Large intestine (tissue), 3 donors: ENCODE results near the gene PTPN12. TPM values are rescaled to one million over a fixed set of nuclear protein-coding genes. Genes with fewer than 3 reads are reported as not detected.

ENCODE experiments used
- DNase-seq, 2 donors: peaks; one replicate each; pipeline versions ENCODE4 v3.0.0 to v3.0.0-alpha.2; 2013
- H3K27ac ChIP-seq: one replicate; pipeline ENCODE4 v1.5.1; 2013; ENCODE audit warnings: low read length
- H3K27me3 ChIP-seq: 2 replicates; pipeline ENCODE4 v1.6.1; 2013; ENCODE audit warnings: low read length; ENCODE audit not compliant: control insufficient read depth, insufficient read depth
- H3K36me3 ChIP-seq: 2 replicates; pipeline ENCODE4 v1.6.1; 2013; ENCODE audit warnings: low read length; ENCODE audit not compliant: control insufficient read depth, insufficient read depth
- H3K4me1 ChIP-seq: one replicate; pipeline ENCODE4 v1.6.1; 2013; ENCODE audit warnings: low read length; ENCODE audit not compliant: control insufficient read depth, insufficient read depth
- H3K4me3 ChIP-seq: one replicate; pipeline ENCODE4 v1.5.1; 2013; ENCODE audit warnings: low read length
- H3K9me3 ChIP-seq: one replicate; pipeline ENCODE4 v1.6.1; 2013; ENCODE audit warnings: mild to moderate bottlenecking, low read depth, low read length, moderate library complexity; ENCODE audit not compliant: control insufficient read depth
- WGBS: methylation state at CpG from one replicate; pipeline ENCODE4 v1.1.5; 2013; ENCODE audit warnings: low lambda C conversion rate; ENCODE audit not compliant: insufficient coverage; 5-methylcytosine and 5-hydroxymethylcytosine counted together
- polyA plus RNA-seq: library from polyadenylated mRNA; unstranded; fragments of 120-200 nt; gene quantifications from one replicate; pipeline ENCODE4 v1.2.1, GENCODE V29; 2013

The PTPN12 gene
- polyA plus RNA-seq, 1 donor, result 47.6 TPM

GRCh38 chr7:77549106-77549870 lies 12.2 kb downstream of the PTPN12 start:
- Histone ChIP-seq H3K4me3 (no peak overlapping the region), H3K27me3 (no peaks in the 10 kb centered on the region), H3K36me3 (no peaks in the 10 kb centered on the region), H3K9me3 (no peaks in the 10 kb centered on the region), H3K27ac (no peak overlapping the region), H3K4me1 (no peaks in the 10 kb centered on the region)
- WGBS, result no CpG with 5 or more reads among the region's 3 CpGs
- DNase-seq, result no peak

GRCh38 chr7:77550586-77550985 lies 13.5 kb downstream of the PTPN12 start:
- Histone ChIP-seq H3K9me3 (no peaks in the 10 kb centered on the region), H3K27ac (no peak overlapping the region), H3K36me3 (no peaks in the 10 kb centered on the region), H3K4me3 (no peak overlapping the region), H3K27me3 (no peaks in the 10 kb centered on the region), H3K4me1 (no peaks in the 10 kb centered on the region)
- WGBS, result 100% methylated on average over 1 of the region's 3 CpGs
- no peak for DNase-seq

GRCh38 chr7:77553123-77553522 lies 16.0 kb downstream of the PTPN12 start:
- WGBS, result 100% methylated on average over 1 of the region's 2 CpGs
- Histone ChIP-seq H3K9me3 (no peaks in the 10 kb centered on the region), H3K36me3 (peaks cover 3% of the 10 kb centered on the region), H3K4me1 (no peaks in the 10 kb centered on the region), H3K27me3 (no peaks in the 10 kb centered on the region), H3K27ac (no peak overlapping the region), H3K4me3 (no peak overlapping the region)
- DNase-seq, result no peak

GRCh38 chr7:77558284-77558967 lies 21.3 kb downstream of the PTPN12 start:
- Histone ChIP-seq H3K9me3 (no peaks in the 10 kb centered on the region), H3K36me3 (peaks cover 3% of the 10 kb centered on the region), H3K4me1 (no peaks in the 10 kb centered on the region), H3K4me3 (no peak overlapping the region), H3K27ac (no peak overlapping the region), H3K27me3 (no peaks in the 10 kb centered on the region)
- DNase-seq, result no peak
- WGBS, result 80% methylated on average over 1 of the region's 2 CpGs

DNA sequence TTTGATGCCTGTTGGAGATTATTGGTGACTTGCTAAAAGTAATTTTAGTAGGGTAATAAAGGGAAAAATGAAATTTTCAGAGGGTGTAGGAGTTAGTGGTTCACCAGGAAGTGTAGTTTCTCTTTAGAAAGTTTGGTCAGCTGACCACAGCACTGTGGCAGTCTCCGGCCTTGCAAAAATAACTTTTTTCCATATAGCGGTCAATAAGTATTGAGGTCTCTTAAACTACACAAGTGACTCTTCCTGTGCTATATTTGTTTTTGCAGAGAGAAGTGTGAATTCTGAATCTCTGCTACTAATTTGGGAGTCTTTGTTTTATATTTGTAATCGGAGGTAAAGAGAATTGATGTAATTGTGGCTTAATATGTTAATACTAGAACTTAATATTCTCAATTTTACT lies 24.3 kb downstream of the PTPN12 start:
- Histone ChIP-seq H3K27ac (no peak overlapping the region), H3K36me3 (peaks cover 3% of the 10 kb centered on the region), H3K9me3 (no peaks in the 10 kb centered on the region), H3K4me1 (no peaks in the 10 kb centered on the region), H3K27me3 (no peaks in the 10 kb centered on the region), H3K4me3 (no peak overlapping the region)
- WGBS, result 50% methylated on average over 2 of the region's 3 CpGs
- DNase-seq, result no peak

DNA sequence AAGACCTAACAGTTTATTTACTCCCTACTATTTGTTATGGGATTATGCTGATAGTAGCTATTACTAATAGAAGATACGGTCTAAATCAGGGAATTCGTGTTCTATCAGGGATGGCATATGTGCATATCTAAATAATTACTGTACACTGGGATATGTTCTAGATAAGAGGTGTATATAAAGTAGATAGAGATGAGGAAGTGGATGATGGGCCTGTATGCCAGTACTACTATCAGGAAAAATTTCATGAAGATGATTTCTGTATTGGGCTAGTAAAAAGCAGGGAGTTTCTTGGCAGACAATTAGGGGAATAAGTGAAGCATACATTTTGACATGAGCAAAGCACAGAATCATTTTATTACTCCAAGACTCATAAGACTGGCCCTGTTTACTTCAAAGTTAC lies 26.2 kb downstream of the PTPN12 start:
- Histone ChIP-seq H3K9me3 (no peaks in the 10 kb centered on the region), H3K27me3 (no peaks in the 10 kb centered on the region), H3K27ac (no peak overlapping the region), H3K4me3 (no peak overlapping the region), H3K36me3 (no peaks in the 10 kb centered on the region), H3K4me1 (no peaks in the 10 kb centered on the region)
- DNase-seq, result no peak
- WGBS, result 21% methylated on average over 2 of the region's 2 CpGs

GRCh38 chr7:77565917-77566316 lies 28.8 kb downstream of the PTPN12 start:
- 44% methylated on average over 1 of the region's 1 CpG for WGBS
- Histone ChIP-seq H3K4me3 (no peak overlapping the region), H3K36me3 (no peaks in the 10 kb centered on the region), H3K4me1 (no peaks in the 10 kb centered on the region), H3K9me3 (no peaks in the 10 kb centered on the region), H3K27me3 (no peaks in the 10 kb centered on the region), H3K27ac (no peak overlapping the region)
- DNase-seq, result no peak

DNA sequence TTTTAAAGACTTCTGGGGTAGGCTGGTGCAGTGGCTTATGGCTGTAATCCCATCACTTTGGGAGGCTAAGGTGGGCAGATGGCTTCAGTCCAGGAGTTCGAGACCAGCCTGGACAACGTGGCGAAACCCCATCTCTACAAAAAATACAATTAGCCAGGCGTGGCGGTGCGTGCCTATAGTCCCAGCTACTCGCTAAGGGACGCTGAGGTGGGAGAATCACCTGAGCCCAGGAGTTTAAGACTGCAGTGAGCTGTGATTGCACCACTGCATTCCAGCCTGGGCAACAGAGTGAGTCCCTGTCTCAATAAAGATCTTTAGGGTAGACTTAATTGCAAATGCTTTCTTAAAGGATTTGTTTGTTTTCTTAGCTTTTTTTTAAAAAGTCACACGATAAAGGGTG lies 29.3 kb downstream of the PTPN12 start:
- 100% methylated on average over 2 of the region's 9 CpGs for WGBS
- Histone ChIP-seq H3K9me3 (no peaks in the 10 kb centered on the region), H3K36me3 (no peaks in the 10 kb centered on the region), H3K4me3 (no peak overlapping the region), H3K27ac (no peak overlapping the region), H3K4me1 (no peaks in the 10 kb centered on the region), H3K27me3 (no peaks in the 10 kb centered on the region)
- DNase-seq, result no peak

DNA sequence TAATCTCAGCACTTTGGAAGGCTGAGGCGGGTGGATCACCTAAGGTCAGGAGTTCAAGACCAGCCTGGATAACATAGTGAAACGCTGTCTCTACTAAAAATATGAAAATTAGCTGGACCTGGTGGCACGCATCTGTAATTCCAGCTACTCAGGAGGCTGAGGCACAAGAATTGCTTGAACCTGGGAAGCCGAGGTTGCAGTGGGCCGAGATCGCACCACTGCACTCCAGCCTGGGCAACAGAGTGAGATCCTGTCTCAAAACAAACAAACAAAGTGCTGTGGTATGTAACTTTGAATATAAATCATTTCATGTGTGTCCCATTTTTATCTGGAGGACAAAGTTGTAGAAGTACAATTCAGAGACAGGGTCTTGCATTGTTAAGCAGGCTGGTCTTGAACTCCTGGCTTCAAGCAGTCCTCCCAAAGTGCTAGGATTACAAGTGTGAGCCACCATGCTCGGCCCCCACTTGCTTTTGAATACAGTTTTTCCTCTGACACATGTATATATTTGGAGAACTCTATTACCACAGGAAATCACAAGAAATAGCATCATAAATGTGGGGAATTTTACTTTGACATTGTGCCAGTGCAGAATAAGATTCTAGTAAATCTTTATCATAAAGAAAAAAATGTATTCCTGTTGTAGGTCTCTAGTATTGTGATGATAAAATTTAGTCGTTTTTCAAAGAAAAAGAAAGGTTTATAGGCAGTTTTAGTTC lies 32.6 kb downstream of the PTPN12 start:
- H3K4me1 ChIP-seq, result no peaks in the 10 kb centered on the region
- no peaks in the 10 kb centered on the region for H3K9me3 ChIP-seq
- no peak overlapping the region for H3K27ac ChIP-seq
- H3K4me3 ChIP-seq, result no peak overlapping the region
- DNase-seq, result no peak
- peaks cover 20% of the 10 kb centered on the region for H3K36me3 ChIP-seq
- no peaks in the 10 kb centered on the region for H3K27me3 ChIP-seq
- WGBS, result 83% methylated on average over 2 of the region's 8 CpGs

GRCh38 chr7:77570330-77571011 lies 33.4 kb downstream of the PTPN12 start:
- H3K4me1 ChIP-seq, result no peaks in the 10 kb centered on the region
- H3K27ac ChIP-seq, result no peak overlapping the region
- WGBS, result 100% methylated on average over 1 of the region's 3 CpGs
- H3K36me3 ChIP-seq, result peaks cover 26% of the 10 kb centered on the region
- no peaks in the 10 kb centered on the region for H3K27me3 ChIP-seq
- H3K4me3 ChIP-seq, result no peak overlapping the region
- no peaks in the 10 kb centered on the region for H3K9me3 ChIP-seq
- DNase-seq, result peak in 1 of 2 donors; percentile 13
